Stimulated activated CD4-positive, alpha-beta T cell treated with anti-CD3 and anti-CD28 coated beads, Interleukin-1b, Interleukin-23, amount 100 ng/mL, for 4 hours (primary cell): ENCODE data around the gene SPEF1.

Experiments used
- DNase-seq, 2 donors: peaks; one replicate each; pipeline ENCODE4 v3.0.0-alpha.2; 2020; ENCODE audit warnings: low read depth in 2 of 2

Gene SPEF1

GRCh38 chr20:3788685-3789155, 7.5 kb upstream of the SPEF1 start:
- DNase-seq, result no peak

- DNase-seq, result no peak
Measured at GRCh38 chr20:3787324-3788014, 6.2 kb upstream of the SPEF1 start.

- peak; percentile 86 to 93 for DNase-seq
Measured at GRCh38 chr20:3786665-3787323, 5.5 kb upstream of the SPEF1 start, which contains the start of gene CENPB. TSS of gene CENPB (minus strand) at chr20:3786740. CDS start at chr20:3786483, 257 bp downstream.

GRCh38 chr20:3786126-3786484, 4.9 kb upstream of the SPEF1 start:
- peak in 1 of 2 donors; percentile 26 for DNase-seq

- no peak for DNase-seq
Measured at GRCh38 chr20:3785240-3786125, 4.2 kb upstream of the SPEF1 start.

- no peak for DNase-seq
Measured at GRCh38 chr20:3784863-3785239, 3.6 kb upstream of the SPEF1 start.

- no peak for DNase-seq
Measured at GRCh38 chr20:3784216-3784853, 3.1 kb upstream of the SPEF1 start.

- no peak for DNase-seq
Measured at GRCh38 chr20:3783511-3784195, 2.4 kb upstream of the SPEF1 start.

- DNase-seq, result no peak
Measured at GRCh38 chr20:3783068-3783489, 1.8 kb upstream of the SPEF1 start.

GRCh38 chr20:3782597-3782996, 1.3 kb upstream of the SPEF1 start:
- no peak for DNase-seq

GRCh38 chr20:3778976-3779375, 2.3 kb downstream of the SPEF1 start:
- DNase-seq, result no peak

- peak in 1 of 2 donors; percentile 52 for DNase-seq
Measured at GRCh38 chr20:3777716-3778629, 3.3 kb downstream of the SPEF1 start.

- no peak for DNase-seq
Measured at GRCh38 chr20:3777381-3777715, 3.9 kb downstream of the SPEF1 start.

- DNase-seq, result no peak
Measured at GRCh38 chr20:3775457-3776108, 5.7 kb downstream of the SPEF1 start.

- DNase-seq, result no peak
Measured at GRCh38 chr20:3771552-3772058, 9.6 kb downstream of the SPEF1 start.

- DNase-seq, result peak; percentile 65 to 70
Measured at GRCh38 chr20:3768342-3769130, 12.7 kb downstream of the SPEF1 start.

- peak; percentile 92 to 96 for DNase-seq
Measured at GRCh38 chr20:3767427-3768341, 13.6 kb downstream of the SPEF1 start, which contains the start of gene ADISSP. TSS of gene ADISSP (minus strand) at chr20:3767753. CDS start at chr20:3760100, 7,653 bp downstream.

GRCh38 chr20:3767110-3767426, 14.2 kb downstream of the SPEF1 start:
- no peak for DNase-seq
